HUDEP-2 (cell line): ENCODE results near the gene BHLHE41.

Source experiments
- DNase-seq, 76 experiments: peaks; one replicate each; lab custom pipeline; 2025; ENCODE audit not compliant: unreplicated experiment in 76 of 76; lab: John Stamatoyannopoulos, UW

Gene BHLHE41

GRCh38 chr12:26124446-26125399 is at the start of gene BHLHE41:
Gene BHLHE41, minus strand, starts transcription at chr12:26125037. Its CDS starts 258 bp downstream, at chr12:26124779.
- no peak for DNase-seq

- no peak for DNase-seq
Measured at GRCh38 chr12:26172946-26173552, 48.2 kb upstream of the BHLHE41 start.

GRCh38 chr12:26172539-26172938 is 47.7 kb upstream of the BHLHE41 start:
- DNase-seq, result no peak

GRCh38 chr12:26172013-26172412 is 47.2 kb upstream of the BHLHE41 start:
- no peak for DNase-seq

GRCh38 chr12:26164118-26164517 is 39.3 kb upstream of the BHLHE41 start:
- DNase-seq, result no peak

- no peak for DNase-seq
Measured at GRCh38 chr12:26162905-26163304, 38.1 kb upstream of the BHLHE41 start.

GRCh38 chr12:26162174-26162573 is 37.3 kb upstream of the BHLHE41 start:
- no peak for DNase-seq

- DNase-seq, result peak in 1 of 76 experiments; percentile 2
Measured at GRCh38 chr12:26158078-26158764, 33.4 kb upstream of the BHLHE41 start.

- no peak for DNase-seq
Measured at GRCh38 chr12:26157001-26157400, 32.2 kb upstream of the BHLHE41 start.

- no peak for DNase-seq
Measured at GRCh38 chr12:26156201-26156871, 31.5 kb upstream of the BHLHE41 start.

- no peak for DNase-seq
Measured at GRCh38 chr12:26153421-26154154, 28.8 kb upstream of the BHLHE41 start.

- DNase-seq, result no peak
Measured at GRCh38 chr12:26152507-26153102, 27.8 kb upstream of the BHLHE41 start.

- DNase-seq, result no peak
Measured at GRCh38 chr12:26150736-26151450, 26.1 kb upstream of the BHLHE41 start.

- DNase-seq, result no peak
Measured at GRCh38 chr12:26149968-26150500, 25.2 kb upstream of the BHLHE41 start.

GRCh38 chr12:26148291-26148690 is 23.5 kb upstream of the BHLHE41 start:
- DNase-seq, result no peak

- no peak for DNase-seq
Measured at GRCh38 chr12:26143291-26143690, 18.5 kb upstream of the BHLHE41 start.

- DNase-seq, result no peak
Measured at GRCh38 chr12:26138860-26139259, 14.0 kb upstream of the BHLHE41 start.

- DNase-seq, result no peak
Measured at GRCh38 chr12:26136688-26137087, 11.9 kb upstream of the BHLHE41 start.

GRCh38 chr12:26135571-26135970 is 10.7 kb upstream of the BHLHE41 start:
- no peak for DNase-seq
